NCI-H1048 (cell line): ENCODE measurements around the gene IL23A.

ENCODE experiments used
- DNase-seq: peaks from one replicate; lab custom pipeline; 2025; lab: John Stamatoyannopoulos, UW

The IL23A gene

GRCh38 chr12:56361487-56362129 lies 22.9 kb downstream of the IL23A start:
- no peak for DNase-seq

GRCh38 chr12:56362130-56363059 lies 23.7 kb downstream of the IL23A start, which contains the start of gene APOF:
TSS of gene APOF (minus strand) at chr12:56362857. CDS start at chr12:56362745, 112 bp downstream.
- no peak for DNase-seq

GRCh38 chr12:56366948-56367347 lies 28.3 kb downstream of the IL23A start:
- no peak for DNase-seq

GRCh38 chr12:56373515-56373914 lies 34.8 kb downstream of the IL23A start:
- DNase-seq, result no peak

DNA sequence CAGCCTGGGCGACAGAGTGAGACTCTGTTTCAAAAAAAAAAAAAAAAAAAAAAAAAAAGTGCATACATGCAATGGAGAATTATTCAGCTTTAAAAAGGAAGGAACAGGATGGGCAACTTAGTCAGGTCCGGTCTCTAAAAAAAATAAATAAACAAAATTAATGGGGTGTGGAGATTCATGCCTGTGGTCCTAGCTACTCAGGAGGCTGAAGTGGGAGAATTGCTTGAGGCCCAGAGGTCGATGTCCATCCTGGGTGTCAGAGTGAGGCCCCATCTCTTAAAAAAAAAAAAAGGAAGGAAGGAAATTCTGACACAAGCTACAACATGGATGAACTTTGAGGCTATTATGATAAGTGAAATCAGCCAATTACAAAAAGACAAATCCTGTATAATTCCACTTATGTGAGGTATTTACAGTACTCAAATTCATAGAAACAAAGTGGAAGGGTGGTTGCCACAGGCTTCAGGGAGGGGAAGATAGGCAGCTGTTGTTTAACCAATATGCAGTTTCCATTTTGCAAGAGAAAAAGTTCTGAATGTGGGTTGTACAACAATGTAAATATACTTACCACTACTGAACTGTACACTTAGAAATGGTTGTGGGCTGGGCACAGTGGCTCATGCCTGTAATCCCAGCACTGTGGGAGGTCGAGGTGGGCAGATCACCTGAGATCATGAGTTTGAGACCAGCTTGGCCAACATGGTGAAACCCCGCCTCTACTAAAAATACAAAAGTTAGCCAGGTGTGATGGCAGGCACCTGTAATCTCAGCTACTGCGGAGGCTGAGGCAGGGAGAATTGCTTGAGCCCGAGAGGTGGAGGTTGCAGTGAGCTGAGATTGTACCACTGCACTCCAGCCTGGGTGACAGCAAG lies 36.3 kb downstream of the IL23A start:
- no peak for DNase-seq

- DNase-seq, result no peak
Observed at GRCh38 chr12:56375598-56376434, 37.1 kb downstream of the IL23A start.

DNA sequence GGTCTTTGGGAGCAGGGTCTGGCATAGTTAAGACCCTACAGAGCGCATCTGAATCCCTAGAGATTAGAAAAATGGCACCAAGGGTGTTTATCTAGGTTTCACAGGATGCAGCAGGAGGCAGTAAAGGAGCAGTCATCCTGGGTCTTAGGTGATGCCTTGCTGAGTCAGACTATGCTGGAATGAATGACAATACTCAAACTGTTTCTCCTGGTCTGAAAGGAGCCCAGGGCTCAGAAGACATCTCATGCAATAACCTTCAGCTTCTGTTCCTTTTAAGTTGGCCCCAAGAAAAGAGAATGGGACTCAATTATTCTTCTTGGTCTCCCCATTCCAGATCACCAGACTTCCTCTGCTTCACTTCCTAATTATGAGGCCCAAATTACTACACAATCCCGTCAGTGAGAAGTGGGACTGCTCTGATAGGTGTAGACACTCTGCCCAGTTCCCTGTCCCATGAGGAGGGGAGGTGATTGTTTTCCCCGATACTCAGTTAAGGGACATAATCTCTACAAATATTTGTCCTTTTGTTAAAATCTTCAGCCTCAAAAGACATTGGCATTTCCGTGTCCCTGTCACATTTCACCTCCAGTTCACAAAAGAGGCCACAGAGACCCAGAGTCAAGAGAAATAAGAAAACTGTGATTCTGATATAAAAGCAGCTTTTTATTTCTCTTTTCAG lies 38.8 kb downstream of the IL23A start:
- DNase-seq, result no peak

- no peak for DNase-seq
Observed at GRCh38 chr12:56377989-56378316, 39.3 kb downstream of the IL23A start.

DNA sequence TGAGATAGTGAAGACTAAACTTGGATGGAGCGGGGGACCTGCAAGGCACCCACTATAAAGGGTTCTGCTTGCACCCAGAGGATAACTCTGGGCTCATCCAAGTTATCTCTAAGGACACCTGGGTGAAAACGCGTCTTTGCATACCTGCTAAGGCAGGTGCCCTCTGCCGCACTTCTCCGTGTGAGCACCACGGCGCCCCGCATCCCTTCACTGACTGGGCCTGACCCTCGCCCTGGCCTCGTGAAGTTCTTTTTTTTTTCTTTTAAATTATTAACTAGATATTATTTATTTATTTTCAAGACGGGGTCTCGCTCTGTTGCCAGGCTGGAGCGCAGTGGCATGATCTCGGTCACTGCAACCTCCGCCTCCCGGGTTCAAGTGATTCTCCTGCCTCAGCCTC lies 43.9 kb downstream of the IL23A start:
- no peak for DNase-seq

DNA sequence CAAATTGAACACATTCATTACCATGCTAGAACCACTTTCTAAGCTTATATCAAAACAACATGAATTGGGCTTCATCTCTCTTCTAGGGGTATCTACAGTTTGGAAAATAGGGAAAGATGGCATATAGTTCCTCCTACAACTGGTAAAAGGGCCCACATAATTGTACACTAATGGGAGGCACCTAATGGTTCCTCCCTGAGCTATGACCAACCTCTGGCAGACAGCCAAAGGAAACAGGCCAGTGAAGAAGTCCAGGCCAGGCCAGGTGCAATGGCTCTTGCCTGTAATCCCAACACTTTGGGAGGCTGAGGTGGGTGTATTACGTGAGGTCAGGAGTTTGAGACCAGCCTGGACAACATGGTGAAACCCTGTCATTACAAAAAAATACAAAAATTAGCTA lies 47.2 kb downstream of the IL23A start:
- no peak for DNase-seq

- DNase-seq, result no peak
Observed at GRCh38 chr12:56387152-56387736, 48.6 kb downstream of the IL23A start.

DNA sequence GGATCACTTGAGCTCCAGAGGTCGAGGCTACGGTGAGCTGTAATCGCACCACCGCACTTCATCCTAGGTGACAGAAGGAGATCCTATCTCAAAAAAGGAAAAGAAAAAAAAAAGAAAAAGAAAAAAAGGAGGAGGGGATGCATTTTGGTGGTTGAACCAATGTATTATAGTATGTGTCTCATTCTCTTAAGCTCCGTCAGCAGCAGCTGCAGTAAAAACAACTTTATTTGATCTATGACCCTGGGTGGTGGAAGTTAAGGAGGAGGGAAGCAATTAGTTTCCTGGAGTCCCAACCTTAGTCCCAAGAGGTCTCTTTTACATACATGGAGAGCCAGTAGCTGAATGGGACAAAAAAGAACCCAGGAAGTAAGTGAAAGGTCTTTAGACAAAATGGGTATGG lies 50.7 kb downstream of the IL23A start:
- no peak for DNase-seq
